DND-41 (cell line): ENCODE measurements around the gene SLF2.

Experiments
- CTCF ChIP-seq: IDR thresholded peaks from 2 replicates; pipeline ENCODE4 v1.5.1; 2012; ENCODE audit warnings: borderline replicate concordance, low read length, moderate library complexity, mild to moderate bottlenecking; ENCODE audit not compliant: poor library complexity, severe bottlenecking; ENCODE audit errors: extremely low read depth
- EZH2 ChIP-seq: IDR thresholded peaks from 3 replicates; pipeline ENCODE4 v1.6.1; 2012; ENCODE audit warnings: borderline replicate concordance, low read depth, mild to moderate bottlenecking, moderate library complexity, low read length, inconsistent platforms; ENCODE audit not compliant: severe bottlenecking

GRCh38 chr10:100962351-100963080 is 49.8 kb downstream of the SLF2 start:
- no peak for TF ChIP-seq CTCF
- no peak for TF ChIP-seq EZH2
